ENCODE measurements around the gene TBC1D10A.

TBC1D10A gene

GRCh38 chr22:30262917-30263741, 63.6 kb downstream of the TBC1D10A start:
- 36 to 45% methylated on average over 20 to 22 of the region's 27 CpGs for WGBS, 2 experiments (ENCODE audit: insufficient coverage in 2 of 2)
- no peaks in the 10 kb centered on the region for H3K36me3 ChIP-seq (ENCODE audit: control insufficient read depth, insufficient read depth, low read length)
- no peaks in the 10 kb centered on the region for H3K9me3 ChIP-seq (ENCODE audit: control insufficient read depth, low read length)
- no peak overlapping the region for H3K4me3 ChIP-seq (ENCODE audit: extremely low read depth, insufficient read depth, low read length, poor library complexity, severe bottlenecking)
- H3K4me1 ChIP-seq (ENCODE audit: control insufficient read depth, insufficient read depth, low read length, poor library complexity, severe bottlenecking), result peaks cover 4% of the 10 kb centered on the region
- no peak overlapping the region for H3K27ac ChIP-seq (ENCODE audit: low read depth, low read length, severe bottlenecking)

GRCh38 chr22:30262112-30262511, 64.6 kb downstream of the TBC1D10A start:
- H3K4me3 ChIP-seq (ENCODE audit: extremely low read depth, insufficient read depth, low read length, poor library complexity, severe bottlenecking), result no peak overlapping the region
- 100% methylated on average over 3 to 4 of the region's 4 CpGs for WGBS, 2 experiments (ENCODE audit: insufficient coverage in 2 of 2)
- H3K36me3 ChIP-seq (ENCODE audit: control insufficient read depth, insufficient read depth, low read length), result no peaks in the 10 kb centered on the region

GRCh38 chr22:30261134-30261533, 65.6 kb downstream of the TBC1D10A start:
- H3K4me3 ChIP-seq (ENCODE audit: extremely low read depth, insufficient read depth, low read length, poor library complexity, severe bottlenecking), result no peak overlapping the region
- no peaks in the 10 kb centered on the region for H3K36me3 ChIP-seq (ENCODE audit: control insufficient read depth, insufficient read depth, low read length)
- no peak overlapping the region for H3K27ac ChIP-seq (ENCODE audit: low read depth, low read length, severe bottlenecking)
- H3K9me3 ChIP-seq (ENCODE audit: control insufficient read depth, low read length), result no peaks in the 10 kb centered on the region
- H3K4me1 ChIP-seq (ENCODE audit: control insufficient read depth, insufficient read depth, low read length, poor library complexity, severe bottlenecking), result peaks cover 15% of the 10 kb centered on the region
- WGBS, 2 experiments (ENCODE audit: insufficient coverage in 2 of 2), result 91 to 92% methylated on average over 8 of the region's 8 CpGs

More at GRCh38 chr22:30262112-30262511, 64.6 kb downstream of the TBC1D10A start:
- Histone ChIP-seq H3K9me3 (ENCODE audit: control insufficient read depth, low read length) (no peaks in the 10 kb centered on the region), H3K4me1 (ENCODE audit: control insufficient read depth, insufficient read depth, low read length, poor library complexity, severe bottlenecking) (peaks cover 12% of the 10 kb centered on the region), H3K27ac (ENCODE audit: low read depth, low read length, severe bottlenecking) (no peak overlapping the region)

GRCh38 chr22:30260682-30261081, 66.1 kb downstream of the TBC1D10A start:
- Histone ChIP-seq H3K4me1 (ENCODE audit: control insufficient read depth, insufficient read depth, low read length, poor library complexity, severe bottlenecking) (peaks cover 15% of the 10 kb centered on the region), H3K36me3 (ENCODE audit: control insufficient read depth, insufficient read depth, low read length) (no peaks in the 10 kb centered on the region), H3K27ac (ENCODE audit: low read depth, low read length, severe bottlenecking) (no peak overlapping the region), H3K4me3 (ENCODE audit: extremely low read depth, insufficient read depth, low read length, poor library complexity, severe bottlenecking) (no peak overlapping the region), H3K9me3 (ENCODE audit: control insufficient read depth, low read length) (no peaks in the 10 kb centered on the region)
- 92 to 95% methylated on average over 6 to 8 of the region's 8 CpGs for WGBS, 2 experiments (ENCODE audit: insufficient coverage in 2 of 2)

- WGBS, 2 experiments (ENCODE audit: insufficient coverage in 2 of 2), result 97 to 99% methylated on average over 7 to 8 of the region's 11 CpGs
- H3K4me3 ChIP-seq (ENCODE audit: extremely low read depth, insufficient read depth, low read length, poor library complexity, severe bottlenecking), result no peak overlapping the region
- no peak overlapping the region for H3K27ac ChIP-seq (ENCODE audit: low read depth, low read length, severe bottlenecking)
- no peaks in the 10 kb centered on the region for H3K9me3 ChIP-seq (ENCODE audit: control insufficient read depth, low read length)
- H3K4me1 ChIP-seq (ENCODE audit: control insufficient read depth, insufficient read depth, low read length, poor library complexity, severe bottlenecking), result peaks cover 15% of the 10 kb centered on the region
- no peaks in the 10 kb centered on the region for H3K36me3 ChIP-seq (ENCODE audit: control insufficient read depth, insufficient read depth, low read length)
These were observed 66.5 kb downstream of the TBC1D10A start for GRCh38 chr22:30260276-30260675.

GRCh38 chr22:30254314-30254713, 72.4 kb downstream of the TBC1D10A start:
- WGBS, 2 experiments (ENCODE audit: insufficient coverage in 2 of 2), result 86 to 100% methylated on average over 1 to 3 of the region's 6 CpGs
- H3K36me3 ChIP-seq (ENCODE audit: control insufficient read depth, insufficient read depth, low read length), result no peaks in the 10 kb centered on the region
- H3K4me3 ChIP-seq (ENCODE audit: extremely low read depth, insufficient read depth, low read length, poor library complexity, severe bottlenecking), result no peak overlapping the region
- H3K9me3 ChIP-seq (ENCODE audit: control insufficient read depth, low read length), result no peaks in the 10 kb centered on the region
- peaks cover 41% of the 10 kb centered on the region for H3K4me1 ChIP-seq (ENCODE audit: control insufficient read depth, insufficient read depth, low read length, poor library complexity, severe bottlenecking)
- no peak overlapping the region for H3K27ac ChIP-seq (ENCODE audit: low read depth, low read length, severe bottlenecking)

- no peak overlapping the region for H3K27ac ChIP-seq (ENCODE audit: low read depth, low read length, severe bottlenecking)
- H3K9me3 ChIP-seq (ENCODE audit: control insufficient read depth, low read length), result no peaks in the 10 kb centered on the region
- no peak overlapping the region for H3K4me3 ChIP-seq (ENCODE audit: extremely low read depth, insufficient read depth, low read length, poor library complexity, severe bottlenecking)
- H3K36me3 ChIP-seq (ENCODE audit: control insufficient read depth, insufficient read depth, low read length), result no peaks in the 10 kb centered on the region
- 77 to 86% methylated on average over 12 to 13 of the region's 22 CpGs for whole genome bisulfite sequencing, 2 experiments (ENCODE audit: insufficient coverage in 2 of 2)
- H3K4me1 ChIP-seq (ENCODE audit: control insufficient read depth, insufficient read depth, low read length, poor library complexity, severe bottlenecking), result peaks cover 47% of the 10 kb centered on the region
These were observed 73.4 kb downstream of the TBC1D10A start for GRCh38 chr22:30253205-30253852.

- WGBS, 2 experiments (ENCODE audit: insufficient coverage in 2 of 2), result 87 to 88% methylated on average over 13 to 22 of the region's 22 CpGs
- peaks cover 42% of the 10 kb centered on the region for H3K4me1 ChIP-seq (ENCODE audit: control insufficient read depth, insufficient read depth, low read length, poor library complexity, severe bottlenecking)
- H3K9me3 ChIP-seq (ENCODE audit: control insufficient read depth, low read length), result no peaks in the 10 kb centered on the region
- H3K36me3 ChIP-seq (ENCODE audit: control insufficient read depth, insufficient read depth, low read length), result no peaks in the 10 kb centered on the region
- H3K27ac ChIP-seq (ENCODE audit: low read depth, low read length, severe bottlenecking), result no peak overlapping the region
- no peak overlapping the region for H3K4me3 ChIP-seq (ENCODE audit: extremely low read depth, insufficient read depth, low read length, poor library complexity, severe bottlenecking)
These were observed 74.1 kb downstream of the TBC1D10A start for GRCh38 chr22:30252411-30253204.

- H3K9me3 ChIP-seq (ENCODE audit: control insufficient read depth, low read length), result no peaks in the 10 kb centered on the region
- peaks cover 39% of the 10 kb centered on the region for H3K4me1 ChIP-seq (ENCODE audit: control insufficient read depth, insufficient read depth, low read length, poor library complexity, severe bottlenecking)
- H3K27ac ChIP-seq (ENCODE audit: low read depth, low read length, severe bottlenecking), result no peak overlapping the region
- no peaks in the 10 kb centered on the region for H3K36me3 ChIP-seq (ENCODE audit: control insufficient read depth, insufficient read depth, low read length)
- H3K4me3 ChIP-seq (ENCODE audit: extremely low read depth, insufficient read depth, low read length, poor library complexity, severe bottlenecking), result no peak overlapping the region
- WGBS, 2 experiments (ENCODE audit: insufficient coverage in 2 of 2), result 93 to 96% methylated on average over 7 to 10 of the region's 10 CpGs
These were observed 75.0 kb downstream of the TBC1D10A start for GRCh38 chr22:30251711-30252110.

- Histone ChIP-seq H3K9me3 (ENCODE audit: control insufficient read depth, low read length) (no peaks in the 10 kb centered on the region), H3K27ac (ENCODE audit: low read depth, low read length, severe bottlenecking) (no peak overlapping the region)
These were observed 76.0 kb downstream of the TBC1D10A start for GRCh38 chr22:30250661-30251267.

More at GRCh38 chr22:30250661-30251267, 76.0 kb downstream of the TBC1D10A start:
- Histone ChIP-seq H3K4me1 (ENCODE audit: control insufficient read depth, insufficient read depth, low read length, poor library complexity, severe bottlenecking) (peaks cover 36% of the 10 kb centered on the region), H3K4me3 (ENCODE audit: extremely low read depth, insufficient read depth, low read length, poor library complexity, severe bottlenecking) (no peak overlapping the region), H3K36me3 (ENCODE audit: control insufficient read depth, insufficient read depth, low read length) (no peaks in the 10 kb centered on the region)
- WGBS, 2 experiments (ENCODE audit: insufficient coverage in 2 of 2), result 84 to 96% methylated on average over 5 to 8 of the region's 12 CpGs

All from mesodermal cell (in vitro differentiated cells).